IPS-NIHi7 (cell line): ENCODE measurements around the gene DLX6.

Experiments used
- DNase-seq: peaks from one replicate; pipeline ENCODE4 v3.0.0; 2012; ENCODE audit warnings: mixed read lengths; ENCODE audit errors: extremely low spot score

Gene DLX6

DNA sequence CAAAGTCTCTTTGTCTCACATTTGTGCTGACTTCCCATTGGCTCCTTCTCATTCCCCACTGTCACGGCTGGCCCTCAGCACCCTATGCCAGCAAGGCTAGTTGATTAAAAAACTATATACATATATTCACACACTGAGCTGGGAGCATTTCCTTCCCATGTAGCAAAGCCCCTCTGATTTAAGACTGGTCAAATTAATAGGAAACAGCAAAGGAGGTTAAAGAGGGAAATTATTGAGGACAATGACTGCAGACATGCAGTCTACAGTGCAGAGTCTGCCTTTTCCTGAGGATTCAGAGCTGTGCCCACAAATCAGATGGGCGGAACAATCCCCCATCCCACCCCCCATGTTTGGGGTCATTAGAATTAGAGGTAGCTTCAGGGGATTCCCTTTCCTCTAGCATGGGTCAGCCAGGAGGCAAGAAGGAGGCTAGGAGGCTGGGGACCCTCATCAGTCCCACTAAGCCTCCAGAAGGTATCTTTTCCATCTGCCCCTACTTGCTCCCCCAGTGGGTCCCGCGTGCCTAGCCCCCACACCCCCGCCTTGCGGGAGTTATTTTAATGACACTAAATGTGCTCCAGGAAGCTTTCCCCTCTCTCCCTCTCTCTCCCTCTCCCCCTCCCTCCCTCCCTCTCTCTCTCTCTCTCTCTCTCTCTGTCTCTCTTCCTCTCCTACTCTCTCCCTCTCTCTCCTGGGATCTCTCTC, 9.8 kb upstream of the DLX6 start:
- no peak for DNase-seq

DNA sequence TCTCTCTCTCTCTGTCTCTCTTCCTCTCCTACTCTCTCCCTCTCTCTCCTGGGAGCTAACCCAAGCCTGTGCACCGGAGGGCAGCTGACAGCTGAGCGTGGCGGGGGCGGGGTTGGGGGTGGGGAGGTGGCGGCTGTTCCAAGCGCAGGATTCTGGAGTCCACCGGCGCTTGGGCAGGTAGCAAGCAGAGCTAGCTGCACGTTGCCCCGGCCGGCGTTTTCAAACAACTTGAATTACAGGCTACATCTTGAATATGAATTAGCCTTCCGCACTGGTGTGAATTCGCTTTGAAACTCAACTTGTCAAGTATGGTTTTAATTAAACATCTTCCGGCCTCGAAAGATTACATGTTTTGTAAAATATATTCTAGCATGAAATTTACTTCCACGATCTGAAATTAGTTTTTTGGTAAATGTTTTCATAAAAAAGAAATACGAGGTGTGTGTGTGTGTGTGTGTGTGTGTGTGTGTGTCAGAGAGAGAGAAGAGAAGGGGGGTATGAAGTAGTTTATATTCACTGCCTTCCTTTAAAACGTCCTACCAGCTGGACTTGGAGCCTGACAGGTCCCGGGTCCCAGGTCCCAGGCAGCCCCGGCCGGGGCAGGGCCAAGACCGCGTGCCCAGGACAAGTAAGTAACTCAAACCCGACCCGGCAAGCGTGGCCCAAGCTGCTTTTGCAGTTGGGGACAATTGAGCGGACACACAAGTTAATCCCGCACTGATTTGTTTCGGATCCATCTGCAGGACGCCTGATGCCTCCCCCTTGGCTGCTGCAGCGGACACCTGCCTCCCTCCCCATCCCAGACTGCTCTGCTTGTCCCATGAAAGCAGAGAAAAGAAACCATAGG, 9.0 kb upstream of the DLX6 start:
- DNase-seq, result no peak

DNA sequence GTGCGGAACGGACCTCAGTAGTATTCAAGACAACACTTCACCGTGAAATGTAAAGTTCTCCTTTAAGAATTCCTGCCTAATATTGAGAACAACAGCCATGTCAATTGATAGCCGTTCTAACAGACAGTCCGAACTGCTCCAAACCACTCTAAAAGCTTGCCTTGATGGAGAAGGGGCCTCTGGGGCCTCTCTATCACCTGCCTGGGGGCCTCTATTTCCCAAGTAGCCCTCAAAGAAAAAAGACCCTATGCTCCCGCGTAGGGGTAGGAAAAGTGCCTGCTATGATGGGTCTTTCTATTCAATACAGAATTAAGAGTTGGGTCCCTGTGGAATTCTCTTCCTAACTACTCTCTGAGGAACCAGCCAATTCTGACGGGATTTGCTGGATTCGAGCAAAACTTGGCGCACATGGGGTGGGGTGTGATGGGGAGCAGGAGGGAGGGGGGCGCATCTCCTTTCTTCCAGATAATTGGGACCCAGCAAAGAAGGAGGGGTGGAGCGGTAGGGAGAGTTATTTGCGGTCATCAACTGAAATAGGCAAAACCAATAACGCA, 8.3 kb upstream of the DLX6 start:
- DNase-seq, result no peak

DNA sequence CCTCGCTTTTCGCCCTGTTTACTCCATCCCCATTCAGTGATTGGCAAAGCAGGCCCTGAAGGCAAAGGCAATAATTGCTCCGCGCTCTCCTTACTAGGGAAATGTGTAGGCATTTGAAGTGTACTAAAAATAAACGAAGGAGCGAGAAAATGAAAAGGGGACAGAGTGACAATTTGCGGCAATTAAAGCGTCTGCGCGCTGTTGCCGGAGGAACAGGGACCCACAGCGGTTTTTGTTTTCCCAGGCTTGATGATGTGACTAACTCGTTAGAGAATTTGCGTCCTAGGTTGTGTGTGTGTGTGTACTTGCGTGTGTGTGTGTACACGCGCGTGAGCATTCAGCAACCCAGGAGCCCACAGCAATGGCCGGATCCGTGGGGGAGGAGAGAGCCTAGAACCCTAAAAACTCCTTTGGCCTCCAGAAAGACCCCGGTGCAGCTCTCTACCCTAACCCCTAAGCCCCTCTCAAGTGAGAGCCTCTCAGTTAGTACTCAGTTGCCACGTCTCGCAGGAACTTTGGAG, 7.8 kb upstream of the DLX6 start:
- DNase-seq, result no peak

GRCh38 chr7:96998333-96998732, 7.0 kb upstream of the DLX6 start:
- no peak for DNase-seq

DNA sequence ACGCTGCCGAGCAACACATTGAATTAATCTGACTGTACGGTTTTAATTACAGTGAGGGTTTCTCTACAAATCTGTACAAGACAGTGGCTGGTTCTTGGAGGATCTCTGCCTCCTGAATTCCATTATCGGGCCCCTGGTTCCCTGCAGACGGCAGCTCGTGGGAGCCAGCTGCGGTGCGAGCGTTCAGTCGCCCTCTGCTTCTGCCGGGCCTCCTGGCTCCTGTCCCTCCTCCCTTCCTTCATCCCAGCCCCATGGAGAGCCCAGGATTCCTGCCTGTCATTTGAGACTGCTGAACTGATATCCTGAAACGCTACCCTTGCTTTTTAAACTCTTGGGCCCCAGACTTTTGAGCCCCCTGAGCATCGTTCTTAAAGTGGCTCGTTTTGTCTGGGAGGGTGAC, 6.6 kb upstream of the DLX6 start:
- no peak for DNase-seq

- no peak for DNase-seq
Measured at GRCh38 chr7:97001221-97001620, 4.1 kb upstream of the DLX6 start.

- DNase-seq, result no peak
Measured at GRCh38 chr7:97001656-97002554, 3.4 kb upstream of the DLX6 start.

GRCh38 chr7:97002555-97003261, 2.6 kb upstream of the DLX6 start:
- no peak for DNase-seq

DNA sequence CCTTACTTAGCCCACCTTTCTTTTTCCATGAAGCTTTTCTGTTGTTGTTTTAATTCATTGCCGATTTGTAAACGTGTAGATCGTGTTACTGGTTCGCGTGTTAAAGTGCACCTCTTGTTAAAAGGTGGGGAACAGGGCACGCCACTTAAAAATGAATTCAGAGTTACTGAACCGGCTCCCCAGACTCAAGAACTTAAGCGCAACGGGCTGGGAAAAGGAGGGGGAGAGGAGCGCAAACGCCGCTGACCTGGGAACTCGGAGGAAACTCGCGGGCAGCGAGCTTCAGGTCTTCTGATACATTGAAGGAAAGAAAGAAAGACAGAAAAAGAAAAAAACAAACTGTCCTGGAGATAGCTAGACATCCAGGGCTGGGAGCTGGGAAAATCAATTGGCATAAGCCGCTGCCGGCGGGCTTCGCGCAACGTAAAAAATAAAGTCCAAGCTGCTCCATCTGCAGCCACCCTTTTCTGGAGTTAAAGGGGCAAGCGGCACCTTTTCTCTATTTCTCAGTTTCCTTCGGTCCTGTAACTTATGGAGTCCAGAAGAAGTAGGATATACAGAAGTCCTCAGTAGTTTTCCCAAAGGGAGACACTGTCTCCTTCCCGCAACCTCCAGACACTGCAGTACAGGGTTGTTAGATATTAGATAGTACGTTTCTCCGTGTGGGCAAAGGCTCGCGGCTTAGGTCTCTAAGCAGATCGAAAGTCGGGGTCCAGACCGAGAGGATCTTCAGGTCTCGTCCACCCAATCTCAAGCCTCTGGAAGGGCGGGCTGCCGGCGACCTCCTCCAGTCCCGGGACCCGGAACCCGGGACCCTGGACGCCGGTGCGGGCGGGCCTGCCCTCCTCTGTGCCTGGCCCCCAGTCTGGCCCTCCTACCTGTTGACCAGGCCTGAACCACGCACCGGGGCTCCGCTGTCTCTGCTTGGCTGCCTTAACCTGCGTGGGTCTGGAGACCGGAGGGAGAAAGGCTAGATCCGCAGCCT, 1.8 kb upstream of the DLX6 start:
- no peak for DNase-seq

DNA sequence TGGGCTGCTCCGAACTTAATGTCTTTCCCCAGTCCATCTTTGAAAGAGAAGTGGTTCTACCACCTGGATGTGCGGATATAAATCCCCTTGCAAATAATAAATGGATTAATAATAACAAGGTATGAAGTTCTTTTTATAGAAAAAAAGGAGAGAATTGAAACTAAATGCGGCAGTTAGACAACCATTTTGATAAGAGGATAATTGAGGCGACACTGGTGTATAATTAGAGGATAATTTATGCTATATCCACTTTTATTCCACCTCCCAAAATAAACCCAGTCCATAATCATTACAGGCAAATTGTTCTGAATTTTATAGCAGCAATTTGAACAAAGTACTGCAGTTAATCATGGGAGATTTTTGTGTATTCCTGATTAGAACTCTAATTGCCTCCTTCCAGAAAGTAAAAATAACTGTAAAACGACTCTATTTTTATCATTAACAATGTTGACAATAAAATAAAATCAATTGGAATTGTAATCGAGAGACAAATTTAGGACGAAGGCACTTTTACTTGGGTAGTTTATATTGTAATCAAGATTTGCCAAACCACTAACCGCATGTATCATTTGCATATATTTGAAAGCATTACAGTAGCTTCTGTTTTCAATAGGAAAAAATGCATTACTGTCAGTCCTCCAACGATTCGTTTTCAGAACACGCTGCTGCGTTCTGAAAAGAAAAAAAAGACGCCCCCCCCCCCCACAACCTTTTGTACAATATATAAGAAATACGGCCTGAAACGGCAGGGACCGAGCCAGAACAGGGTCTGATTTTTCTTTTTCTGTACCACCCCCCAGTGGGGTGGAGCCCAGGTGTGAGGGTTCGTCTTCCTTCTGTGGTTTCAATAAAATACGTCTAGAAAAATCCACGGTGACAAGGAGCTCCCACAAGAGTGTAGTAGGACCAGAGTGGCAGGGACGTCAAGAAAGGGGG, 838 bp upstream of the DLX6 start:
- no peak for DNase-seq

DNA sequence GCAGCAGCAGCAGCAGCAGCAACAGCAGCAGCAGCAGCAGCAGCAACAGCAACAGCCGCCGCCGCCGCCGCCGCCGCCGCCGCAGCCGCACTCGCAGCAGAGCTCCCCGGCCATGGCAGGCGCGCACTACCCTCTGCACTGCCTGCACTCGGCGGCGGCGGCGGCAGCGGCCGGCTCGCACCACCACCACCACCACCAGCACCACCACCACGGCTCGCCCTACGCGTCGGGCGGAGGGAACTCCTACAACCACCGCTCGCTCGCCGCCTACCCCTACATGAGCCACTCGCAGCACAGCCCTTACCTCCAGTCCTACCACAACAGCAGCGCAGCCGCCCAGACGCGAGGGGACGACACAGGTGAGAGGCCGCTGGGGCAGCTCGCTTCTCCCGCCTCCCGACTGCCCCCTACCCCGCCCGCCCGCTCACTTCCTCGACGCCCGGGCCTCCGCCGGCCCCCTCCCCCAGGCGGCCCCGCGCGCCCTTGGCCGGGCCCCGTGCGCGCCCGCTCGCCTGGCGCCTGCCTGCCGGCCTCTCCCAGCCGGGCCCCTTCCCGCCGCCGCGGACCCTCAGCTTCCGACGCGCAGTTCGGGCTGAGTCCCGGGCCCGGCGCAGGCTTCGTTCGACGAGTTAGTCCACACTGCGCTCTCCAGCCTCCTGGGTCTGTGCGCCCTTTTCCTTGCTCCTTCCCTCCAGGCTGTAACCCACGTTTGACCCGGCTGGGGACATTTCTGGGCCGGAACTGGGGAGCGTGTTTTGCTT, 882 bp downstream of the DLX6 start:
- no peak for DNase-seq

DNA sequence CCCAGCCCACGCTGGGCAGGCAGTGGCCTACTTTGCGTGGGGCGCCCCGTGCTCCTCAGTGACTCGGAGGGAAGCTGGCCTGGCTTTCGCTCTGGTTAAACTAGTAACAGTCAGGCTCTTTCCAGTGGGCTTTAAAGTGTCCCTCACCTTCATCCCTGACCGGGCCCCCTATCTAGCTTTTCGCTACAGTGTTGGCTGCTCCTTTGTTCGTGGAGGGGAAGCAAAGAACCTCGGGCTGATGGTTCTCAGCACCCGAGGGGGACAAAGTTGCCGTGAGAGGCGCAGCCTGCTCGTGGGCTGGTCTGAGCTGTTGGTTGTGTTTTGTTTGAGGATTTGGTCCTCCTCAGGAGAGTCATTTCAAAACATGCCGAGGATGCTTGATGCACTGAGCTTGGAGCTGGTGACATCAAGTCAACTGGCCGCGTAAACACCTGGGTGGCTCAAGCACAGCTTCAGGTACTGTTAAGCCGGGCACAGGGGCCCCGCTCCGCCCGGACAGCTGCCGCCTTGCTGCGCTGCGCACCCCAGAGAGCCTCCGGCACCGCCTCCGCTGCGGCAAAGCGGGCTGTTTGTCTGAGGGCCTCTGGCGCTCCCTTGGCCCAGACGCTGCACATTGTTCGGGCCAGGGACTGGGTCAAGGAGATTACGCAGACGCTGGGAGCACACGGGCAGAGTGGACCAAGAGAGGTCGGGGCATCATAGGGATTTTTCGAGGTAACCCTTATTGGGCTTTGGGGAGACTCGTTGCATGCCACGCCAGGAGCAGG, 1.6 kb downstream of the DLX6 start:
- DNase-seq, result no peak

DNA sequence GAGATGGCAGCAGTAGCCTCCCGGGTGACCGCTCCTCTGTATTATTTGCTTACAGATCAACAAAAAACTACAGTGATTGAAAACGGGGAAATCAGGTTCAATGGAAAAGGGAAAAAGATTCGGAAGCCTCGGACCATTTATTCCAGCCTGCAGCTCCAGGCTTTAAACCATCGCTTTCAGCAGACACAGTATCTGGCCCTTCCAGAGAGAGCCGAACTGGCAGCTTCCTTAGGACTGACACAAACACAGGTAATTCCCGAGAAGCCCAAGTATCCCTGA, 2.2 kb downstream of the DLX6 start:
- DNase-seq, result no peak

GRCh38 chr7:97008275-97008917, 3.0 kb downstream of the DLX6 start:
- DNase-seq, result no peak

DNA sequence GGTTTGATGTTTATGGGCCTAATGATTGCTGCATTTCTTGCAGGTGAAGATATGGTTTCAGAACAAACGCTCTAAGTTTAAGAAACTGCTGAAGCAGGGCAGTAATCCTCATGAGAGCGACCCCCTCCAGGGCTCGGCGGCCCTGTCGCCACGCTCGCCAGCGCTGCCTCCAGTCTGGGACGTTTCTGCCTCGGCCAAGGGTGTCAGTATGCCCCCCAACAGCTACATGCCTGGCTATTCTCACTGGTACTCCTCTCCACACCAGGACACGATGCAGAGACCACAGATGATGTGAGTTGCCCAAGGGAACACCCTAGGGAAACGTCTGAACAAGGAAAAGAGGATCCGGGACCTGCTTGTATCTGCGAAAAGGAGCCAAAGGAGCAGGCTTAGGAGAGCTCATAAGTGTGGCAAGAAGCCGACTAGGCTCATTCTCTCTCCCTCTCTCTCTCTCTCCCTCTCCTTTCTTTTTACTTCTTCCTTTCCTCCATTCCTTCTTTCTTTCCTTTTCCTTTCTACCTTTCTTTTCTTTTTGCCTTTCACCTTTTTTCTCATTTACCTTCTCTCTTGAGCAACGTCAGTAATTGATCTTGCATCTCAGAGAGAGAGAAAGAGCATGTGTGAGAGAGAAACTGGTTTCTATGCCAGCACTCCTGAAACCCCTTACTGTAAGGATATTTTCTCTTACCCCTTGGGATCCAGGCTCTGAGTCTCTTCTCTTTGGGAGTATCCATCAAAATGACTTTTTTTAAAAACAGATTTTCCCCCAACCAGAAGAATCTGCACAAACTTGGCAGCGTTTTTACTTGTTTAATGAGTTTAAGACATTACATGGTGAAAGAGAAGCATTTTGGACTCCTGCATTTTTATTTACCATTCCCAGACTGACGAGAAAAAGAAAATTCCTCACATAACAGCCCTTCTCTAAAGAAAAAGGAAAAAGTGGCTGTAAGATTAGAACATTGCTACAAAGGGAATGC, 4.7 kb downstream of the DLX6 start:
- DNase-seq, result no peak
